Measurements from ENCODE around the gene STAT2.
"Not testable (repeated sequence)": the region's sequence is repeated elsewhere in the genome, so short reads cannot be mapped to it uniquely, and the experiment has no call there.

STAT2 gene

DNA sequence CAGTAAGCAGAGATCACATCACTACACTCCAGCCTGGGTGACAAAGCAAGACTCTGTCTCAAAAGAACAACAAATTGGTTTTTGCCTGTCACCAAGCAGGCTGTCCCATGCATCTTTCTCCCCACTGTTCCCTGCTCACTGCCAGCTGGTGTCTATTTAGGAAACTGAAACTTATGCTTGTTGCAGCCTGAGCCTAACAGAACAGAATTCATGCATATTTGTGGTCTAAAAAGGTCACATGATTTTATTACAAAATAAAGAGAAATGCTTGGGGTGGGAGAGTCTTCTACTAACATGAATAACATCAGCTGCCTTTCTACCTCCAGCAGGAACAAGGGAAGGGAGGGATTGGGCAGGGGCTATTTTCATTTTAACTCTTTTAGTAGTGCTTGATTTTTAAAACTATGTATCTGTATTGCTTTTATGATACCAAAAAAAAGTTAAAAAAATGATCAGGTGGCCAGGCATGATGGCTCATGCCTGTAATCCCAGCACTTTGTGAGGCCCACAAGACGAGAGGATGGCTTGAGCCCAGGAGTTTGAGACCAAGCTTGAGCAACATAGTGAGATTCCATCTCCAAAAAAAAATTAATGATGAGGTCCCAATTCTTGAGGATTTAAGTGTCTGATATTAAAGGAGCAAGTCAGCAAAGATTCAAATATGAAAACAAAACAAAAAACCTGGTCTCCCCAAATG, 923 bp downstream of the STAT2 start:
- TF ChIP-seq, protein P1, sequence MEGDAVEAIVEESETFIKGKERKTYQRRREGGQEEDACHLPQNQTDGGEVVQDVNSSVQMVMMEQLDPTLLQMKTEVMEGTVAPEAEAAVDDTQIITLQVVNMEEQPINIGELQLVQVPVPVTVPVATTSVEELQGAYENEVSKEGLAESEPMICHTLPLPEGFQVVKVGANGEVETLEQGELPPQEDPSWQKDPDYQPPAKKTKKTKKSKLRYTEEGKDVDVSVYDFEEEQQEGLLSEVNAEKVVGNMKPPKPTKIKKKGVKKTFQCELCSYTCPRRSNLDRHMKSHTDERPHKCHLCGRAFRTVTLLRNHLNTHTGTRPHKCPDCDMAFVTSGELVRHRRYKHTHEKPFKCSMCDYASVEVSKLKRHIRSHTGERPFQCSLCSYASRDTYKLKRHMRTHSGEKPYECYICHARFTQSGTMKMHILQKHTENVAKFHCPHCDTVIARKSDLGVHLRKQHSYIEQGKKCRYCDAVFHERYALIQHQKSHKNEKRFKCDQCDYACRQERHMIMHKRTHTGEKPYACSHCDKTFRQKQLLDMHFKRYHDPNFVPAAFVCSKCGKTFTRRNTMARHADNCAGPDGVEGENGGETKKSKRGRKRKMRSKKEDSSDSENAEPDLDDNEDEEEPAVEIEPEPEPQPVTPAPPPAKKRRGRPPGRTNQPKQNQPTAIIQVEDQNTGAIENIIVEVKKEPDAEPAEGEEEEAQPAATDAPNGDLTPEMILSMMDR (conservative IDR thresholded peaks at IDR 0.05), result no peak
- TF ChIP-seq ZFX (IDR thresholded peaks at IDR 0.05), result no peak
- H3K27ac ChIP-seq, result no peak overlapping the region

DNA sequence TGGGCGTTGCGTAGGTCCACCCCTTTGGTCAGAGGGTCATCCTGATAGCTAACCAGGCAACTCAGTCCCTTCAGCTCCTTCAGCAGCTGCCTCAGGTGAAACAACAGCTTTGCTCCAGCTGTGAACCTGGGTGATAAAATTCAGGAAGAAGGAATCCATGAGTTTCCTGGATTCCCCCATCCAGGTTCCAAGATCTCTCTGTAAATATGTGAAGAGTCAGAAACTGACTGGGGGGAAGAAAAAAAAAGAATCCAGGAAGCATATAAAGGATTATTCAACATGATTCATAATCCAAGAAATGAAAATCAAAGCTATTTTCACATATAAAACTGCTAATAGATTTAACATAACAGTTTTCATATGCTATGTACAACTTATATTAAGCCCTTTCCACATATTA, 8.6 kb downstream of the STAT2 start:
- TF ChIP-seq, protein P1 (conservative IDR thresholded peaks at IDR 0.05), result no peak
- no peak for TF ChIP-seq ZFX (IDR thresholded peaks at IDR 0.05)
- no peak overlapping the region for H3K27ac ChIP-seq

DNA sequence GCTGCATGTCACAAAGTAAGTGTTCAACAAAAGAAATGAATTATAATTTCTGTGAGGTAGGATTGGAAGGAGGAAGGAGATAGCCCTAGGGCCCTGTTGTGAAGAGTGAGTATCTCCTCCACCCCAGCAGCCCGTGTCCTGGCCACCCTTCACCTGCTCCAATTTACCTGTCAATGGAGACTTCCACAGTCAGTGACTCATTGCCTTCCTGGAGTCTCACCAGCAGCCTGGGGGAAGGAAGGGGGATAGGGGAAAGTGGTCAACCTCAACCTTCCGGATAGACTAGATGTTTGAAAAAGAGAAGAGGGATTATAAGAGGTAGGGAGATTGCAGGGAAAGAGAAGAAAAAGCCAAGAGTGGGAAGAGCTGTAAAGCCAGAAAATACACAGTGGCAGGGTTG, 9.2 kb downstream of the STAT2 start:
- no peak for TF ChIP-seq ZFX (IDR thresholded peaks at IDR 0.05)
- TF ChIP-seq, protein P1 (conservative IDR thresholded peaks at IDR 0.05), result no peak
- no peak overlapping the region for H3K27ac ChIP-seq

DNA sequence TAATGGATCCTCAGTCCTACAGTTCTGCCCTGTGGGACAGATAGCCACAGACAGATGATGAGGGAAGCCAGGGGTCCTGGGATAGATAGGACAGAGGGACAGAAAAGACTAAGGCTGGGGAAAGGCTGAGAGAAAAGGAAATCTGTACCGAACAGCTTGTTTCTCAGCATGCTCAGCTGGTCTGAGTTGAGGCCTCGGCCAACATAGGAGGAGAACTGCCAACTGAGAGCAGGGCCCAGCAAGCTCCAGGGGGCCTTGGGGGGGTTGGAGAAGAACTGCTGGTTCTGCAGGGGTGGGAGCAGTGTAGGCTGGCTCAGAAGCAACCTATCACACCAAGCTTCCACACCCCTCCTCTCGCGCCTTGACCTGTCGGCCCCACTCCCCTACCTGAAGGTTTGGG, 11.1 kb downstream of the STAT2 start:
- no peak overlapping the region for H3K27ac ChIP-seq
- TF ChIP-seq, protein P1 (conservative IDR thresholded peaks at IDR 0.05), result no peak
- TF ChIP-seq ZFX (IDR thresholded peaks at IDR 0.05), result no peak

DNA sequence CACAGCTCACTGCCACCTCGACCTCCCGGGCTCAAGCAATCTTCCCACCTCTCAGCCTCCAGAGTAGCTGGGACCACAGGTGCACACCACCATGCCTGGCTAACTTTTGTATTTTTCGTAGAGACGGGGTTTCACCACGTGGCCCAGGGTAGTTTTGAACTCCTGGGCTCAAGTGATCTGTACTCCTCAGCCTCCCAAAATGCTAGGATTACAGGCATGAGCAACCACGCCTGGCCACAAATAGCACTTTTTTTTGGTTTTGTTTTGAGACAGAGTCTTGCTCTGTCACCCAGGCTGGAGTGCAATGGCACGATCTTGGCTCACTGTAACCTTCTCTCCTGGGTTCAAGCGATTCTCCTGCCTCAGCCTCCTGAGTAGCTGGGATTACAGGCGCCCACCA, 12.7 kb downstream of the STAT2 start:
- not testable (repeated sequence) for H3K27ac ChIP-seq

DNA sequence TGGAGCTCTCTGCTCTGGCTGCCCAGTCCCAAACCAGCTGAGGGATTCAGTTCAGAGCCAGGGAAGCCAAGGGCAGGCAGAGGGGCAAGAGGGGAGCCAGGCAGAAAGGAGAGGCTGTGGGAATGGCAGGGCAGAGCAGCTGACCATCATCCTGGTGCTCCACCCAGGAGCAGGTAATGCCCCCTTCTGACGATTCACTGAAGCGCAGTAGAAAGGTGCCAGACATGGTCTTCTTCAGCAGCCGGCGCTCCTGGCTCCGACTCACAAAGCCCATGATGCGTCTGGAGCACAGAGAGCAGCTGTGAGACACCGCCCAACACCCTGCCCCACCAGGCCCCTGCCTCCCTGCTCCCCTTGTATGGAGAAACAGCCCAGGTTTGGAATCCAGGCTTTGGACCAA, 13.2 kb downstream of the STAT2 start:
- TF ChIP-seq ZFX (IDR thresholded peaks at IDR 0.05), result no peak
- TF ChIP-seq, protein P1 (conservative IDR thresholded peaks at IDR 0.05), result no peak; the same call in 1 of the 2 replicates
- H3K27ac ChIP-seq, result no peak overlapping the region

DNA sequence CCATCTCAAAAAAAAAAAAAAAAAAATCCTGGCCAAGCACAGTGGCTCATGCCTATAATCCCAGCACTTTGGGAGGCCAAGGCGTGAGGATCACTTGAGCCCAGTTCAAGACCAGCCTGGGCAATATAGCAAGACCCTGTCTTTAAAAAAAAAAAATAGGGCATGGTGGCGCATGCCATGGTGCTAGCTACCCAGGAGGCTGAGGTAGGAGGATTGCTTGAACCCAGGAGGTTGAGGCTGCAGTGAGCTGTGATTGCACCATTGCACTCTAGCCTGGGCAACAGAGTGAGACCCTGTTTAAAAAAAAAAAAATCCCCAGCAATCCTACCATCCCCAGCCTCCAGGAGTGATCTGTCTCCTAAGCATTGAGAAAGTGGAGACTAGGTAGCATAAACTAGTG, 17.6 kb downstream of the STAT2 start:
- H3K27ac ChIP-seq, result not testable (repeated sequence)

DNA sequence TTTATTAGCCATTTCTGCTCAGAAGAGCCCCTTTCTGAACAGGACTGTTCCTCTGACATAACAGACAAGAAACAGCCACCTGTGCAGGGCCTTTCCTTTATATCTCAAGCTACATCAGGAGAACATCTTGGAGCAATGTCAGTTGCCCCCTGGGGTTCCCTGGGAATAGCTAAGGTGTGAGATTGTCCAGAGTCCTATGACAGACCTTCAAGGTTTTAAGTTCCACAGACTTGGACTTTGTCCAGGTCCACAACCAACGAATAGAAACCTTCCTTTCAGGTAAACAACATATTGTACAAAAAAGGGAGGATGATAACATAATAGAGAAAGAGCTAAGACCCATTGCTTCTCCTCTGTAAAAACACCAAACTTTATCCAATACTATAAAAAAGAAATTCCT, 18.3 kb downstream of the STAT2 start:
- H3K27ac ChIP-seq, result no peak overlapping the region
- no peak for TF ChIP-seq ZFX (IDR thresholded peaks at IDR 0.05)
- TF ChIP-seq, protein P1 (conservative IDR thresholded peaks at IDR 0.05), result no peak

Measured in C4-2B (cell line).